ENCODE data around the gene SGCA.

Gene SGCA

GRCh38 chr17:50207792-50208567, 42.2 kb downstream of the SGCA start:
- no peak for DNase-seq (ENCODE audit: low read depth, low spot score)

- no peak for DNase-seq (ENCODE audit: low read depth, low spot score)
Observed at GRCh38 chr17:50208611-50209061, 42.8 kb downstream of the SGCA start.

GRCh38 chr17:50209133-50209471, 43.3 kb downstream of the SGCA start:
- no peak for DNase-seq (ENCODE audit: low read depth, low spot score)

- peak; percentile 95 for DNase-seq (ENCODE audit: low read depth, low spot score)
Observed at GRCh38 chr17:50209472-50210239, 43.9 kb downstream of the SGCA start.

DNA sequence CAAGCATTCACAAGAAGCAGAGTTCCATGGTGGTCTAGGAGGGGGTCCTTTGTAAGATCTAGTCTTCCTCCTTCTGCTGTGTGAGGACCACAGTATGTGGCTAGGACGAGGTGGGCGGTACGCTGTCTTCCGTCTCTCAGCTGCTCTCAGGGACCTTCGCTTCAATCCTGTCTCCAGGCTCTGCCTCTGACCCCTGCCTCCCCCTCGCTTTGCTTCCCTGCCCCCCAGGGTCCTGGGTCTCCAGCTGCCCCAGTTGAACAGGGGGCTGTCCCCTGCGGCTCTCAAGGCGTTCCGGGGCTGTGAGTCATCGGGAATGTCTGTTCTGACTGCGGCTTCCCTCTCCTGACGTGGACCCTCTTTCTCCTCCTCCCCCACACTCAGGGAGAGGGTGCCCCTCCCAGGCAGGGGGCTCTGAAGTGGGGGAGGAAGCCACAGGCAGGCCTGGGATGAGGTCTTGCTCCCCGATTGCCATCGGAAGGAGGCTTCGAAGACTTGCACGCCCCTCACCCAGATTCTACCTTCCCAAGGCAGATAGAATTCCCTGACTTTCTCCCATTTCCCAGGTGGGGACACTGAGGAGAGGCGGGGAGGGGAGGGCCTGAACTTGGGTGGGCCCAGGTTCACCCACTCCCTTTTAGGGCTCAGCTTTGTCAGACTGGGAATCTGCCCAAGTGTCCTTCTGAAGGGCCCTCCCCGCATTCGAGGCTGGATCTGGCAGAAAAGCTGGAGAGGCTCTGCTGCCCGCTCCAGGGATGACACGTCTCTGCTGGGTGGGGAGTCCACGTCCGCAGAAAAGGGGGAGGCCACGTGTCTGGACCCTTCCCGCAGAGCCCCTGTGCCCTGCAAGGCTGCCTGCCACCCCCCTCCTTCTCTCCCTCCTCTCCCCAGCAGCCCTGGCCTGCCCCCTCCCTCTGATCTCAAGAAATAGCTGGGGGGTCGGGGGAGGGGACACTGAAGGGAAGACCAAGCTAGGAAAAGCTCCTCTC, 44.7 kb downstream of the SGCA start:
- DNase-seq (ENCODE audit: low read depth, low spot score) = peak; percentile 92

DNA sequence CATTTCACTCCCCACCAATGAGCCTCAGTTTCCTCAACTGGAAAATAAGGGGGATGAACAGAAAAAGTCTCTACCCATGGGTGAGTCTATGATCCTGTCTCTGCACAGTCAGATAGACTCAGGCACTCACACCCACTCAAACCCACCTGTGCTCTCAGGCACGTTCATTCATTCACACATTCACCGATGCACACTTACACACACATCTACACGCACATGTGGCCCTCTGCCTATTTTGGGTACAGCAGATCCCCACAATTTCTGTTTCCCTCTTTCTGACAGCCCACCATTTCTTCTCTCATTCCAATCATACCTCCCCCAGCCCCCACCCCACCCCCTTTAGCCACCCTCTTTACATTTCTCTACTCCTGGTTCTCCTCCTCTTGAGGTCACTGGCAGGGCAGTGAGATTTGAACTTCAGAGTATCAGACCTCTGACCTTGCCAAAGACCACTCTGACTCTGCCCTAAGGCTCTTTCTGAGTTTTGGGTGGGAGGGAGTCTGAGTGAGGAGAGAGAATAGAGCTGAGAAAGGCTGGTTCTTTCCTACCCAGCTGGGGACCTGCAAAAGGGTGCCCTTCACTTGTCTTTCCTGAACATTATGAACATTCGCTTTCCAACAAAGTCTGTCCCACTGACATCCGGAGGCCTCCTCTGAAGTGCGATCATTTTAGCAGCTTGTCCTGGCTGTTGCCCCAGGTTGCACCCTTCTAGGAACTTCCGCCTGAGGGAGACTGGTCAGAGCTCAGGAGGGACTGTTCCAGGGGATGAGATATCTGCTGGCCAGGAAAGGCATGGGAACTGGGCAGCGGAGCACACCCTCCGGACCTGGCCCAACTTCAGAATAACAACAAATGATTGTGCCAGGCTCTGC, 45.7 kb downstream of the SGCA start:
- no peak for DNase-seq (ENCODE audit: low read depth, low spot score)

- no peak for DNase-seq (ENCODE audit: low read depth, low spot score)
Observed at GRCh38 chr17:50212121-50212843, 46.5 kb downstream of the SGCA start.

GRCh38 chr17:50213026-50214022, 47.5 kb downstream of the SGCA start:
- DNase-seq (ENCODE audit: low read depth, low spot score) = no peak

DNA sequence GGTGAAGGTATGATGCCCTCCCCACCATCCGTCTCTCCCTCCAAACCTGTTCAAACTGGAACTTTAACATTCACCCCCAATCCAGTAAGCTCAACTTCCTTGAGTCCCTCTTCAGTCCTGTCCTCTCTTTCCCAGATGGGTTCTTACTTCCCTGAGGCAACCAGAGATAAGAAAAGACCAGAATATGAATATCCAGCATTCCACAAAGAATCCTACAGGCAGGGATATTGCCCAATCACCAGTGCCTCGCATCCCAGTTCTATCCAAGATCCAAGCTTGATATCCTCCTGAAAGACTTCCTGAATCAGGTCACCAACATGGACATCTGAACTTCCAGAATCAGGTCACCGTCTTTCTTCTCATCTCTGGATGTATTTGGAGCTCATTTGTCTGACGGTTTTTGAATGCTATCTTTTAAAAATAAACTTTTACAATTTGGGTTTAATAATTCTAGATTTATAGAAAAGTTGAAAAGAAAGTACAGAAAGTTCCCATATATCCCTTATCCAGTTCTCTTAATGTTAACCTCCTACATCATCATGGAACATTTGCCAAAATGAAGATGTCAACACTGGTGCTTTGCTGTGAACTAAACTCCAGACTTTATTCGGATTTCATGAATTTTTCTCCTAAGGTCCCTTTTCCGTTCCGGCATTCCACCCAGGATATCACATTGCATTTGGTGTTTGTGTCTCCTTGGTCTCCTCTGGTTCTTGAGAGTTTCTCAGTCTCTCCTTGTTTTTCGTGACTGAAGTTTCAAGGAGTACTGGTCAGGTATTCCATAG, 49.4 kb downstream of the SGCA start:
- DNase-seq (ENCODE audit: low read depth, low spot score) = no peak

DNA sequence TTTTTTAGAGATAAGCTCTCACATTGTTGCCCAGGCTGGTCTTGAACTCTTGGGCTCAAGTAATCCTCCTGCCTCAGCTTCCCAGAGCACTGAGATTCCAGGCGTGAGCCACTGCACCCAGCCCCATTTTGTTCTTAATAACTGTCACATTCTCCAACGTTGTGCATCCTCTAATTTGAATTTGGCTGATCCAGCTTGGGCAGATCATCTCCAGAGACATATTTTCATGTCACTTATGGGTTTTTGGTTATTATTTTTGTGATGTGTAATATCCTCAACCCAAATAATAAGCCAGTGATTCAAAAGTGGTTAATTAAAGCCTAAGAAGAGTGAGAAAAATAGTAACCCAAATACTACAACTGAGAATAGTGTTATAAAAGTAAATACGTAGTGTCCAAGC, 51.8 kb downstream of the SGCA start:
- no peak for DNase-seq (ENCODE audit: low read depth, low spot score)

GRCh38 chr17:50218071-50218759, 52.4 kb downstream of the SGCA start:
- no peak for DNase-seq (ENCODE audit: low read depth, low spot score)

DNA sequence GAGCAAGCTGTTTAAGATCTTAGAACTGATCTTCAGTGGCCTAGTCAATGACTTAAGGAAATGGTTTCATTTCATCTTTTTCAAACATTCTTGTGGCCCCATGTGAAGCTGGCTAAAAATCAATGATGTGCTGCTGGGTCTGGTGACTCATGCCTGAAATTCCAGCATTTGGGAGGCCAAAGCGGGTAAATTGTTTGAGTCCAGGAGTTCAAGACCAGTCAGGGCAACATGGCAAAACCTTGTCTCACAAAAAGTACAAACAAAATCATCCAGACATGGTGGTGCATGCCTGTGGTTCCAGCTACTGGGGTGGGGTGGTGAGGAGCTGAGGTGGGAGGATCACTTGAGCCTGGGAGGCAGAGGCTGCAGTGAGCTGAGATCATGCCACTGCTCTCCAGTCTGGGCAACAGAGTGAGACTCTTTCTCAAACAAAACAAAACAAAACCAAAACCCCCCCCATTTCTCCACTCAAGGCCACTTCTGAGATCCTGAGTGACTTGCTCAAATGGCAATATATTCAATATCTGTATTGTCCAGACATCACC, 53.0 kb downstream of the SGCA start:
- peak; percentile 84 for DNase-seq (ENCODE audit: low read depth, low spot score)

- no peak for DNase-seq (ENCODE audit: low read depth, low spot score)
Observed at GRCh38 chr17:50219342-50219741, 53.5 kb downstream of the SGCA start.

GRCh38 chr17:50219939-50220465, 54.2 kb downstream of the SGCA start:
- DNase-seq (ENCODE audit: low read depth, low spot score) = no peak

GRCh38 chr17:50220811-50221210, 55.0 kb downstream of the SGCA start:
- no peak for DNase-seq (ENCODE audit: low read depth, low spot score)

- DNase-seq (ENCODE audit: low read depth, low spot score) = no peak
Observed at GRCh38 chr17:50221266-50221863, 55.6 kb downstream of the SGCA start.

Data from smooth muscle cell of the brain vasculature (primary cell).